WTC11 (cell line): ENCODE measurements around the gene NXT2. TPM values are rescaled to one million over a fixed set of nuclear protein-coding genes. Genes with fewer than 3 reads are reported as not detected.

ENCODE experiments used
- ATAC-seq: fragments of 200-7000 bp; cut with Tn5 transposase; 2 replicates; pipeline ENCODE4 v1.10.0; 2021; ENCODE audit warnings: mild to moderate bottlenecking, moderate library complexity
- CTCF ChIA-PET: fragments of 300-600 bp; sonication (Branson Sonifier 250); formaldehyde crosslinking; loops from one replicate; lab custom pipeline; 2021; ENCODE audit warnings: antibody characterized with exemption; lab: Charles Lee
- POLR2A ChIA-PET: fragments of 350-600 bp; sonication (Branson Sonifier 250); formaldehyde crosslinking; loops from one replicate; lab custom pipeline; 2021; ENCODE audit warnings: antibody characterized with exemption; lab: Charles Lee
- DNase-seq: peaks from one replicate; pipeline ENCODE4 v3.0.0; 2021; ENCODE audit warnings: low spot score
- H3K27ac Mint-ChIP-seq: 2 replicates; pipeline ENCODE4 v1.8.0; 2021; ENCODE audit warnings: mixed read lengths
- H3K27me3 Mint-ChIP-seq: 2 replicates; pipeline ENCODE4 v1.8.0; 2021; ENCODE audit warnings: low read depth, mild to moderate bottlenecking, moderate library complexity, mixed read lengths
- H3K36me3 Mint-ChIP-seq: 2 replicates; pipeline ENCODE4 v1.8.0; 2021; ENCODE audit warnings: mixed read lengths
- H3K4me1 Mint-ChIP-seq: 2 replicates; pipeline ENCODE4 v1.8.0; 2022; ENCODE audit warnings: mixed read lengths
- H3K4me3 Mint-ChIP-seq: 2 replicates; pipeline ENCODE4 v1.8.0; 2021; ENCODE audit warnings: mild to moderate bottlenecking, moderate library complexity, mixed read lengths
- H3K9me3 Mint-ChIP-seq: 2 replicates; pipeline ENCODE4 v1.8.0; 2021; ENCODE audit warnings: mixed read lengths
- ARID4B ChIP-seq: sonication (generic); formaldehyde crosslinking; IDR thresholded peaks from 2 replicates; pipeline ENCODE4 v1.8.0; 2023; ENCODE audit warnings: missing genetic modification reagents, mild to moderate bottlenecking, borderline replicate concordance
- CREB1 ChIP-seq: sonication (generic); formaldehyde crosslinking; IDR thresholded peaks from 2 replicates; pipeline ENCODE4 v1.8.0; 2023; ENCODE audit warnings: mild to moderate bottlenecking, missing genetic modification reagents
- CREM ChIP-seq: sonication (generic); formaldehyde crosslinking; IDR thresholded peaks from 2 replicates; pipeline ENCODE4 v1.8.1; 2022; ENCODE audit warnings: mild to moderate bottlenecking, missing genetic modification reagents, moderate library complexity
- ETV6 ChIP-seq: sonication (generic); formaldehyde crosslinking; IDR thresholded peaks from 2 replicates; pipeline ENCODE4 v1.8.1; 2022; ENCODE audit warnings: mild to moderate bottlenecking, missing genetic modification reagents
- GABPB1 ChIP-seq: sonication (generic); formaldehyde crosslinking; IDR thresholded peaks from 2 replicates; pipeline ENCODE4 v1.8.1; 2023; ENCODE audit warnings: mild to moderate bottlenecking, missing genetic modification reagents
- GTF2I ChIP-seq: fragments of 250-450 bp; sonication (Bioruptor Pico); conservative IDR thresholded peaks from 2 replicates; pipeline ENCODE4 v1.4.0; 2021; ENCODE audit warnings: mild to moderate bottlenecking
- HMGA2 ChIP-seq: fragments of 250-450 bp; sonication (Bioruptor Pico); IDR thresholded peaks from 2 replicates; pipeline ENCODE4 v1.4.0; 2021; ENCODE audit warnings: mild to moderate bottlenecking, moderate library complexity
- TEAD1 ChIP-seq: sonication (generic); formaldehyde crosslinking; IDR thresholded peaks from 2 replicates; pipeline ENCODE4 v1.8.0; 2022; ENCODE audit warnings: mild to moderate bottlenecking, missing genetic modification reagents
- USF1 ChIP-seq: sonication (generic); formaldehyde crosslinking; IDR thresholded peaks from 2 replicates; pipeline ENCODE4 v1.8.0; 2022; ENCODE audit warnings: mild to moderate bottlenecking, missing genetic modification reagents
- ZNF232 ChIP-seq: sonication (generic); formaldehyde crosslinking; IDR thresholded peaks from 2 replicates; pipeline ENCODE4 v1.8.0; 2022; ENCODE audit warnings: mild to moderate bottlenecking, missing genetic modification reagents
- total RNA-seq: library from RNA; stranded (reverse); gene quantifications from 3 replicates; pipeline ENCODE4 v1.2.3, GENCODE V29; 2021
- TF ChIP-seq, protein P1 (sequence below): sonication (generic); formaldehyde crosslinking; IDR thresholded peaks from 2 replicates; pipeline ENCODE4 v1.8.1; 2023; ENCODE audit warnings: mild to moderate bottlenecking, missing genetic modification reagents
- TF ChIP-seq, protein P2 (sequence below): sonication (generic); formaldehyde crosslinking; IDR thresholded peaks from 2 replicates; pipeline ENCODE4 v1.8.0; 2023; ENCODE audit warnings: missing genetic modification reagents
- TF ChIP-seq, protein P3 (sequence below): sonication (generic); formaldehyde crosslinking; IDR thresholded peaks from 2 replicates; pipeline ENCODE4 v1.8.1; 2022; ENCODE audit warnings: mild to moderate bottlenecking, missing genetic modification reagents, moderate library complexity, borderline replicate concordance
- TF ChIP-seq, protein P4 (sequence below): sonication (generic); formaldehyde crosslinking; IDR thresholded peaks from 2 replicates; pipeline ENCODE4 v1.8.1; 2023; ENCODE audit warnings: mild to moderate bottlenecking, missing genetic modification reagents, moderate library complexity
- TF ChIP-seq, protein P5 (sequence below): fragments of 250-450 bp; sonication (Bioruptor Pico); IDR thresholded peaks from 2 replicates; pipeline ENCODE4 v2.1.2; 2022; ENCODE audit warnings: mild to moderate bottlenecking, moderate library complexity
- TF ChIP-seq, protein P6 (sequence below): sonication (generic); formaldehyde crosslinking; IDR thresholded peaks from 2 replicates; pipeline ENCODE4 v1.8.1; 2023; ENCODE audit warnings: mild to moderate bottlenecking, moderate library complexity, missing genetic modification reagents

The NXT2 gene
- total RNA-seq, 1 experiment from 2014 or later = 10.4 TPM

DNA sequence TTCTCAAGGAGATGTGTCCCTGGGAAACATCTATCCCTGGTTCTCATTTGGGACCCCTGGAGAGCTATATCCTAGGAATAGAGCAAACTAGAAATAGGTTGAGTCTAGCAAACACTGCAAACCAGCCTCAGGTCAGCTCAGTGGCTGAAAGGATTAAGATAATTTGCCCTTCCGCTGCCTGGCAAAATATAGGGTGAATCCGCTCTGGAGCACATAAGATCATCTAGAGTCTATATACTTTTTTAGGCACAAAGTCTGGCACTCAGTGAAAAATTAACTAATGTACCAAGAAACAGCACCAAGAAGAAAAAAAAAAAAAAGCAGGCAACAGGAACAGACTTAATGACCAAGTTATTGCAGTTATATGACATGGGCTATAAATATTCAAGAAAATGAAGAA is 47.5 kb upstream of the NXT2 start:
- ChIA-PET CTCF (interaction anchor here (0.7 to 2.1 kb wide), 2 partner anchors 146 to 402 kb away, joined by 4 to 13 read pairs; no protein-coding TSS in a partner anchor), POLR2A (no interaction called here)
- H3K27me3 Mint-ChIP-seq = 0 out of 2 replicates have a peak, but pooled peaks cover 5% of the 10 kb centered on the region
- peaks cover 5% of the 10 kb centered on the region for H3K9me3 Mint-ChIP-seq
- no peak for TF ChIP-seq CREB1 (CRISPR knock-in tag)
- TF ChIP-seq, protein P1, sequence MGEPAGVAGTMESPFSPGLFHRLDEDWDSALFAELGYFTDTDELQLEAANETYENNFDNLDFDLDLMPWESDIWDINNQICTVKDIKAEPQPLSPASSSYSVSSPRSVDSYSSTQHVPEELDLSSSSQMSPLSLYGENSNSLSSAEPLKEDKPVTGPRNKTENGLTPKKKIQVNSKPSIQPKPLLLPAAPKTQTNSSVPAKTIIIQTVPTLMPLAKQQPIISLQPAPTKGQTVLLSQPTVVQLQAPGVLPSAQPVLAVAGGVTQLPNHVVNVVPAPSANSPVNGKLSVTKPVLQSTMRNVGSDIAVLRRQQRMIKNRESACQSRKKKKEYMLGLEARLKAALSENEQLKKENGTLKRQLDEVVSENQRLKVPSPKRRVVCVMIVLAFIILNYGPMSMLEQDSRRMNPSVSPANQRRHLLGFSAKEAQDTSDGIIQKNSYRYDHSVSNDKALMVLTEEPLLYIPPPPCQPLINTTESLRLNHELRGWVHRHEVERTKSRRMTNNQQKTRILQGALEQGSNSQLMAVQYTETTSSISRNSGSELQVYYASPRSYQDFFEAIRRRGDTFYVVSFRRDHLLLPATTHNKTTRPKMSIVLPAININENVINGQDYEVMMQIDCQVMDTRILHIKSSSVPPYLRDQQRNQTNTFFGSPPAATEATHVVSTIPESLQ (CRISPR knock-in tag) = no peak
- TF ChIP-seq GABPB1 (CRISPR knock-in tag) = no peak
- TF ChIP-seq CREM (CRISPR knock-in tag) = no peak
- TF ChIP-seq, protein P2, sequence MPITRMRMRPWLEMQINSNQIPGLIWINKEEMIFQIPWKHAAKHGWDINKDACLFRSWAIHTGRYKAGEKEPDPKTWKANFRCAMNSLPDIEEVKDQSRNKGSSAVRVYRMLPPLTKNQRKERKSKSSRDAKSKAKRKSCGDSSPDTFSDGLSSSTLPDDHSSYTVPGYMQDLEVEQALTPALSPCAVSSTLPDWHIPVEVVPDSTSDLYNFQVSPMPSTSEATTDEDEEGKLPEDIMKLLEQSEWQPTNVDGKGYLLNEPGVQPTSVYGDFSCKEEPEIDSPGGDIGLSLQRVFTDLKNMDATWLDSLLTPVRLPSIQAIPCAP = no peak
- TF ChIP-seq, protein P3, sequence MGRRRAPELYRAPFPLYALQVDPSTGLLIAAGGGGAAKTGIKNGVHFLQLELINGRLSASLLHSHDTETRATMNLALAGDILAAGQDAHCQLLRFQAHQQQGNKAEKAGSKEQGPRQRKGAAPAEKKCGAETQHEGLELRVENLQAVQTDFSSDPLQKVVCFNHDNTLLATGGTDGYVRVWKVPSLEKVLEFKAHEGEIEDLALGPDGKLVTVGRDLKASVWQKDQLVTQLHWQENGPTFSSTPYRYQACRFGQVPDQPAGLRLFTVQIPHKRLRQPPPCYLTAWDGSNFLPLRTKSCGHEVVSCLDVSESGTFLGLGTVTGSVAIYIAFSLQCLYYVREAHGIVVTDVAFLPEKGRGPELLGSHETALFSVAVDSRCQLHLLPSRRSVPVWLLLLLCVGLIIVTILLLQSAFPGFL (CRISPR knock-in tag) = no peak
- TF ChIP-seq ARID4B (CRISPR knock-in tag) = no peak
- TF ChIP-seq ZNF232 (CRISPR knock-in tag) = no peak
- TF ChIP-seq USF1 (CRISPR knock-in tag) = no peak
- TF ChIP-seq ETV6 (CRISPR knock-in tag) = no peak
- TF ChIP-seq HMGA2 = no peak
- TF ChIP-seq TEAD1 (CRISPR knock-in tag) = no peak
- no peak for TF ChIP-seq GTF2I
- TF ChIP-seq, protein P4, sequence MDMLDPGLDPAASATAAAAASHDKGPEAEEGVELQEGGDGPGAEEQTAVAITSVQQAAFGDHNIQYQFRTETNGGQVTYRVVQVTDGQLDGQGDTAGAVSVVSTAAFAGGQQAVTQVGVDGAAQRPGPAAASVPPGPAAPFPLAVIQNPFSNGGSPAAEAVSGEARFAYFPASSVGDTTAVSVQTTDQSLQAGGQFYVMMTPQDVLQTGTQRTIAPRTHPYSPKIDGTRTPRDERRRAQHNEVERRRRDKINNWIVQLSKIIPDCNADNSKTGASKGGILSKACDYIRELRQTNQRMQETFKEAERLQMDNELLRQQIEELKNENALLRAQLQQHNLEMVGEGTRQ (CRISPR knock-in tag) = no peak
- TF ChIP-seq, protein P5, sequence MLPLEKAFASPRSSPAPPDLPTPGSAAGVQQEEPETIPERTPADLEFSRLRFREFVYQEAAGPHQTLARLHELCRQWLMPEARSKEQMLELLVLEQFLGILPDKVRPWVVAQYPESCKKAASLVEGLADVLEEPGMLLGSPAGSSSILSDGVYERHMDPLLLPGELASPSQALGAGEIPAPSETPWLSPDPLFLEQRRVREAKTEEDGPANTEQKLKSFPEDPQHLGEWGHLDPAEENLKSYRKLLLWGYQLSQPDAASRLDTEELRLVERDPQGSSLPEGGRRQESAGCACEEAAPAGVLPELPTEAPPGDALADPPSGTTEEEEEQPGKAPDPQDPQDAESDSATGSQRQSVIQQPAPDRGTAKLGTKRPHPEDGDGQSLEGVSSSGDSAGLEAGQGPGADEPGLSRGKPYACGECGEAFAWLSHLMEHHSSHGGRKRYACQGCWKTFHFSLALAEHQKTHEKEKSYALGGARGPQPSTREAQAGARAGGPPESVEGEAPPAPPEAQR (CRISPR knock-in tag) = no peak
- TF ChIP-seq, protein P6, sequence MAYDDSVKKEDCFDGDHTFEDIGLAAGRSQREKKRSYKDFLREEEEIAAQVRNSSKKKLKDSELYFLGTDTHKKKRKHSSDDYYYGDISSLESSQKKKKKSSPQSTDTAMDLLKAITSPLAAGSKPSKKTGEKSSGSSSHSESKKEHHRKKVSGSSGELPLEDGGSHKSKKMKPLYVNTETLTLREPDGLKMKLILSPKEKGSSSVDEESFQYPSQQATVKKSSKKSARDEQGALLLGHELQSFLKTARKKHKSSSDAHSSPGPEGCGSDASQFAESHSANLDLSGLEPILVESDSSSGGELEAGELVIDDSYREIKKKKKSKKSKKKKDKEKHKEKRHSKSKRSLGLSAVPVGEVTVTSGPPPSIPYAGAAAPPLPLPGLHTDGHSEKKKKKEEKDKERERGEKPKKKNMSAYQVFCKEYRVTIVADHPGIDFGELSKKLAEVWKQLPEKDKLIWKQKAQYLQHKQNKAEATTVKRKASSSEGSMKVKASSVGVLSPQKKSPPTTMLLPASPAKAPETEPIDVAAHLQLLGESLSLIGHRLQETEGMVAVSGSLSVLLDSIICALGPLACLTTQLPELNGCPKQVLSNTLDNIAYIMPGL (CRISPR knock-in tag) = no peak
- no peak overlapping the region for H3K4me3 Mint-ChIP-seq
- ATAC-seq (no peak), DNase-seq (no peak)
- no peaks in the 10 kb centered on the region for H3K36me3 Mint-ChIP-seq
- peaks cover 8% of the 10 kb centered on the region for H3K4me1 Mint-ChIP-seq
- no peak overlapping the region for H3K27ac Mint-ChIP-seq
